Loucy (cell line): ENCODE measurements around the gene KCNT2.

Source experiments
- H2AFZ ChIP-seq: fragments of 200-600 bp; sonication (generic); 2 replicates; pipeline ENCODE4 v1.6.0; 2016; ENCODE audit warnings: antibody characterized with exemption, mild to moderate bottlenecking, low read length, moderate library complexity
- H3F3A ChIP-seq: fragments of 200-600 bp; 2 replicates; pipeline ENCODE4 v1.6.0; 2016; ENCODE audit warnings: antibody characterized with exemption, low read depth, mild to moderate bottlenecking
- H3K27me3 ChIP-seq: fragments of 200-600 bp; sonication (generic); 2 replicates; pipeline ENCODE4 v1.6.1; 2014; ENCODE audit warnings: low read length, mild to moderate bottlenecking; ENCODE audit not compliant: insufficient read depth, poor library complexity, severe bottlenecking
- H3K36me3 ChIP-seq: fragments of 200-600 bp; sonication (generic); 2 replicates; pipeline ENCODE4 v1.6.1; 2016; ENCODE audit warnings: low read length; ENCODE audit not compliant: insufficient read depth
- H3K4me1 ChIP-seq: fragments of 200-600 bp; sonication (generic); 2 replicates; pipeline ENCODE4 v1.5.1; 2014; ENCODE audit warnings: low read length, mild to moderate bottlenecking; ENCODE audit not compliant: insufficient read depth, poor library complexity, severe bottlenecking
- H3K4me2 ChIP-seq: fragments of 200-600 bp; sonication (generic); 2 replicates; pipeline ENCODE4 v1.6.0; 2014; ENCODE audit warnings: antibody characterized with exemption, low read length, low read depth, mild to moderate bottlenecking; ENCODE audit not compliant: poor library complexity, severe bottlenecking
- H3K4me3 ChIP-seq: fragments of 200-600 bp; sonication (generic); 2 replicates; pipeline ENCODE4 v1.5.1; 2014; ENCODE audit warnings: low read length, mild to moderate bottlenecking, mixed read lengths; ENCODE audit not compliant: poor library complexity, severe bottlenecking
- H3K79me2 ChIP-seq: fragments of 200-600 bp; sonication (generic); 2 replicates; pipeline ENCODE4 v1.6.1; 2014; ENCODE audit warnings: low read length; ENCODE audit not compliant: insufficient read depth
- H3K9ac ChIP-seq: fragments of 200-600 bp; sonication (generic); 2 replicates; pipeline ENCODE4 v1.6.0; 2014; ENCODE audit warnings: mild to moderate bottlenecking, low read depth, low read length, moderate library complexity; ENCODE audit not compliant: poor library complexity, severe bottlenecking
- H3K9me2 ChIP-seq: fragments of 200-600 bp; sonication (generic); replicated peaks from 2 replicates; pipeline ENCODE4 v1.6.1; 2016; ENCODE audit warnings: low read depth, low read length, mixed read lengths
- H3K9me3 ChIP-seq: fragments of 200-600 bp; sonication (generic); 2 replicates; pipeline ENCODE4 v1.6.1; 2014; ENCODE audit warnings: mild to moderate bottlenecking, antibody characterized with exemption, low read length, low read depth; ENCODE audit not compliant: insufficient read depth
- H4K20me1 ChIP-seq: fragments of 200-600 bp; sonication (generic); 2 replicates; pipeline ENCODE4 v1.6.0; 2014; ENCODE audit warnings: antibody characterized with exemption, low read length, mild to moderate bottlenecking; ENCODE audit not compliant: insufficient read depth, poor library complexity, severe bottlenecking
- CTCF ChIP-seq: fragments of 200-600 bp; sonication (generic); conservative IDR thresholded peaks from 2 replicates; pipeline ENCODE4 v1.5.1; 2014; ENCODE audit warnings: mild to moderate bottlenecking, antibody characterized with exemption, low read length
- EZH2phosphoT487 ChIP-seq: fragments of 200-600 bp; IDR thresholded peaks from 2 replicates; pipeline ENCODE4 v1.6.1; 2018; ENCODE audit warnings: antibody characterized with exemption, mild to moderate bottlenecking, moderate library complexity, borderline replicate concordance

Gene KCNT2

GRCh38 chr1:196545222-196545621, 63.0 kb downstream of the KCNT2 start:
- TF ChIP-seq EZH2phosphoT487 (no peak), CTCF (no peak)
- Histone ChIP-seq H3K9me2 (no peaks in the 10 kb centered on the region), H3K9ac (no peak overlapping the region), H3K4me1 (no peaks in the 10 kb centered on the region), H3K79me2 (no peaks in the 10 kb centered on the region), H3K36me3 (no peaks in the 10 kb centered on the region), H3K27me3 (no peaks in the 10 kb centered on the region), H2AFZ (no peak overlapping the region), H4K20me1 (no peaks in the 10 kb centered on the region), H3K9me3 (no peaks in the 10 kb centered on the region), H3F3A (no peaks in the 10 kb centered on the region), H3K4me3 (no peak overlapping the region), H3K4me2 (no peak overlapping the region)

GRCh38 chr1:196544617-196545016, 63.6 kb downstream of the KCNT2 start:
- Histone ChIP-seq H3K9me3 (no peaks in the 10 kb centered on the region), H3K36me3 (no peaks in the 10 kb centered on the region), H3K4me2 (no peak overlapping the region), H3K4me3 (no peak overlapping the region), H3K4me1 (no peaks in the 10 kb centered on the region), H3K79me2 (no peaks in the 10 kb centered on the region), H3K9me2 (no peaks in the 10 kb centered on the region), H3K27me3 (no peaks in the 10 kb centered on the region), H3F3A (no peaks in the 10 kb centered on the region), H2AFZ (no peak overlapping the region), H3K9ac (no peak overlapping the region), H4K20me1 (no peaks in the 10 kb centered on the region)
- TF ChIP-seq EZH2phosphoT487 (no peak), CTCF (no peak)

- Histone ChIP-seq H3K4me3 (no peak overlapping the region), H3F3A (no peaks in the 10 kb centered on the region), H2AFZ (no peak overlapping the region), H3K9ac (no peak overlapping the region), H3K9me2 (no peaks in the 10 kb centered on the region), H3K27me3 (no peaks in the 10 kb centered on the region), H3K4me2 (no peak overlapping the region), H3K9me3 (no peaks in the 10 kb centered on the region), H3K36me3 (no peaks in the 10 kb centered on the region), H4K20me1 (no peaks in the 10 kb centered on the region), H3K4me1 (no peaks in the 10 kb centered on the region), H3K79me2 (no peaks in the 10 kb centered on the region)
- TF ChIP-seq CTCF (no peak), EZH2phosphoT487 (no peak)
Measured at GRCh38 chr1:196543833-196544232, 64.4 kb downstream of the KCNT2 start.
